Stromal cell of bone marrow (primary cell): ENCODE results near the gene C1QL4.
"Not testable (repeated sequence)": the region's sequence is repeated elsewhere in the genome, so short reads cannot be mapped to it uniquely, and the experiment has no call there.

Source experiments
- DNase-seq: peaks from one replicate; pipeline ENCODE4 v3.0.0-alpha.2; 2012; ENCODE audit warnings: low read depth

C1QL4 gene

GRCh38 chr12:49333778-49334177 is 3.2 kb downstream of the C1QL4 start:
- not testable (repeated sequence) for DNase-seq

DNA sequence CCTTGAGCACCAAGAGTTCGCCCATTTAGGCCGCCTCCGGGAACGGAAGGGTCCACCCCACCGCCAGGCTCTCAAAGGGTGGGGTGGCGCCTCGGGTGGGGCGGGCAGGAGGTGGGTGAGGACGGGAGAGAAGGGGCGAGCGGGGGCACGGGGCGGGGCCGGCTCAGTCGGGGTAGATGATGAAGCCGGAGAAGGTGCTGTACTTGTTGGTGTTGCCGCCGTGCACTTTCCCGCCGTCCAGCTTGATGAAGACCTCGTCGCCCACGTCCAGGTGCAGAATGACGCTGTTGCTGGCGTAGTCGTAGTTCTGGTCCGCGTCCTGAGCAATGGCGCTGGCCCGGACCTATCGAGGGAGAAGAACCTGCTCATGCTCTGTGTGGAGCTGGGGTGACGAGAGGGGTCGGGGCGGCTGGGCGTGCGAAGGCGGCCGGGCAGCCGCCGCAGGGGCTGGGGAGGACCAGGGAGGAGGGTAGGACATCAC is 4.1 kb downstream of the C1QL4 start:
- no peak for DNase-seq

DNA sequence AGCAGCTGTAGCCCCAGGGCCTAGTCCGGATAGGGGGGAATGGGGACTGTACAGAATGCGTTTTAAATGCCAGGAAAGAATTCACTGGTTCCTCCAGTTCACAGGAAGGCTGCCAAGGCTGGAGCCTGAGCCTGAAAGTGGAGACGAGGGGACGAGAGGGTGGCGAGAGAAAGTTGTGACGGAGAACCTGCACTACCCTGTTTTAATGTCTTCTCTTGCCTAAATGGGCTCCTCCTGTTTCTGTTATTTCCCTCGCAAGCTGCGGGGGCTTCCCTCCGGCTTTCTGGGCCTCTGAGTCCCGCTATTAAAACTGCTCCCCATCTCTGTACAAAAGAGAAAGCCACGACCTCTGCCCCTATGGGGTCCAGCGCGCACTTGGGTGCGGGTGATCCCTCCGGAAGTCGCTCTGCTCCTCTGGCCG is 4.5 kb downstream of the C1QL4 start:
- DNase-seq = no peak

DNA sequence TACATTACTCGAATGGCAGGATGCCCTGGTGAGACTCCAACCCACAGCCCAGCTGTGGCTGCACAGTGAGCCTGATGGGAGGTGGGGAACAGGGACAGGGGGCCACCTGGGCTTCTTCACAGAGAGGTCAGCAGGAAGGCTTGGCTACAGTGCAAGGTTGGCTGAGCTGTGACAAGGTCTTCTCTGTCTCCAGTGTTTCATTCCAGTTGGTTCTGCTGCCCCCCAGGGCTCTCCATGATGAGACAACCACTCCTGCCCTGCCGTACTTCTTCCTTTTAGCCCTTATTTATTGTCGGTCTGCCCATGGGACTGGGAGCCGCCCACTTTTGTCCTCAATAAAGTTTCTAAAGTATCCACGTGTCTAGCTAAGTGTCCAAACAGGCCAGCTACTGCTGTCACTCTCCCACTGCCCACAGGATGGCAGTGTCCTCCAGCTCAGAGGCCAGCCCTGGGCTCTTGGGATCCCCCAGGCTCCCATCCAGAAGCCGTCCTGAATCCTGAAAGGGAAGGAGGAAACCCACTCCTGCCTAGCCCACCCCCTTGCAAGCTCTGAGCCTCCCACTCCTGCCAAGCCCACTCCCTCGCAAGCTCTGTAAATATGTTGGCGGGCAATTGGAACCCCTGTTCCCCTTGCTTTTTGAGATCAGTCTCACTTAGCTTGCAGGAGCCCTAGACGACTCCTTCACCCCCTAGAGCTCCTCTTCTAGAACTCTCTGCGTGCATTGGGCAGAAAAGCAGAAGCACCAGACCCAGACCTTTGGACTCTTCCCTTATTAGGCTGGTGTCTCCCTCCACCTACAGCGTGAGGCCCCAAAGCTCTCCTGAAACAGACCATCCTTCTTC is 5.4 kb downstream of the C1QL4 start:
- peak; percentile 51 for DNase-seq

GRCh38 chr12:49330631-49331379 is 6.2 kb downstream of the C1QL4 start:
- no peak for DNase-seq

GRCh38 chr12:49330032-49330619 is 6.9 kb downstream of the C1QL4 start:
- DNase-seq = no peak

GRCh38 chr12:49328816-49329215 is 8.2 kb downstream of the C1QL4 start:
- no peak for DNase-seq

DNA sequence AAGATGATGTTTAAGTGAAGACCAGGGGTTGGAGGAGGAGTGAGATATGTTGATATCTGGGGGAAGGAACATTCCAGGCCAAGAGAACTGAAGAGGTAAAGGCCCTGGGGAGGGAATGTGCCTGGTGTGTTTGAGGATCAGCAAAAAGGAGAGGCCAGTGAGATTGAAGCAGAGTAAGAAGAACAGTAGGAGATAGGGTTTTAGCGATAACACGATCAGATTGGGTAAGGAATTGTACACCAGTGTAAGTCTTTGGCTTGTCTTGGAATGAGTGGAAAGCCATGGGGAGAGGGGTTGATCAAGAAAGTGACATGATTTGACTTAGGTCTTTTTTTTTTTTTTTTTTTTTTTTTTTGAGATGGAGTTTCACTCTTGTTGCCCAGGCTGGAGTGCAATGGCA is 9.1 kb downstream of the C1QL4 start:
- no peak for DNase-seq

GRCh38 chr12:49327368-49327767 is 9.6 kb downstream of the C1QL4 start:
- DNase-seq = no peak

DNA sequence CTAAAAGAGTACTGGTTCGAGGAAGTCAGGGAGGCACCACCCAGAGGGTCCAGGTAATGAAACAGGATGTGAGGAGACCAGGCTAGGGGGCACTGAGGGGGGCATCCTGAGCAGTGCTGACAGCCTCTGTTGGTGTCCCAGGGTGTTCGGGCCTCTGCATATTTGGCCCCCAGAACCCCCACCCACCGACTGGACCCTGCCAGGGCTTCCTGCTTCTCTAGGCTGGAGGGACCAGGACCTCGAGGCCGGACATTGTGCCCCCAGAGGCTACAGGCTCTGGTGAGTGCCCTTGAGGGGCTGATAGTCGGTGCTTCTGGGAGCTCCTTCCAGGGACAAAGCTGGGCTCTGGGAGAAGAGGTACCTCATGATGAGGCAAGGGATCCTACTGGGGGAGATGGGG is 11.4 kb downstream of the C1QL4 start:
- no peak for DNase-seq

DNA sequence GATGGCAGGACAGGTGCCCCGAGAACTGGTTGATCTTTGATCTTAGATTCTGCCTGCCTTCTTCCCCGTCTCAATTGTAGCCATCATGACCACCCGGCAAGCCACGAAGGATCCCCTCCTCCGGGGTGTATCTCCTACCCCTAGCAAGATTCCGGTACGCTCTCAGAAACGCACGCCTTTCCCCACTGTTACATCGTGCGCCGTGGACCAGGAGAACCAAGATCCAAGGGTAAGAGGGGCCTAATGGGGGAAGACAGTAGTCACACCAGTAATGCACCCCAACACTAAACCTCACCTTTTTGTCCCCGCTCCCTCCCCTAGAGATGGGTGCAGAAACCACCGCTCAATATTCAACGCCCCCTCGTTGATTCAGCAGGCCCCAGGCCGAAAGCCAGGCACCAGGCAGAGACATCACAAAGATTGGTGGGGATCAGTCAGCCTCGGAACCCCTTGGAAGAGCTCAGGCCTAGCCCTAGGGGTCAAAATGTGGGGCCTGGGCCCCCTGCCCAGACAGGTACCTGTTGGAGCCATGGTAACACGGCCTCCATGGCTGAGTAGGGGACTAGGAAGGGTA is 13.4 kb downstream of the C1QL4 start:
- DNase-seq = no peak

DNA sequence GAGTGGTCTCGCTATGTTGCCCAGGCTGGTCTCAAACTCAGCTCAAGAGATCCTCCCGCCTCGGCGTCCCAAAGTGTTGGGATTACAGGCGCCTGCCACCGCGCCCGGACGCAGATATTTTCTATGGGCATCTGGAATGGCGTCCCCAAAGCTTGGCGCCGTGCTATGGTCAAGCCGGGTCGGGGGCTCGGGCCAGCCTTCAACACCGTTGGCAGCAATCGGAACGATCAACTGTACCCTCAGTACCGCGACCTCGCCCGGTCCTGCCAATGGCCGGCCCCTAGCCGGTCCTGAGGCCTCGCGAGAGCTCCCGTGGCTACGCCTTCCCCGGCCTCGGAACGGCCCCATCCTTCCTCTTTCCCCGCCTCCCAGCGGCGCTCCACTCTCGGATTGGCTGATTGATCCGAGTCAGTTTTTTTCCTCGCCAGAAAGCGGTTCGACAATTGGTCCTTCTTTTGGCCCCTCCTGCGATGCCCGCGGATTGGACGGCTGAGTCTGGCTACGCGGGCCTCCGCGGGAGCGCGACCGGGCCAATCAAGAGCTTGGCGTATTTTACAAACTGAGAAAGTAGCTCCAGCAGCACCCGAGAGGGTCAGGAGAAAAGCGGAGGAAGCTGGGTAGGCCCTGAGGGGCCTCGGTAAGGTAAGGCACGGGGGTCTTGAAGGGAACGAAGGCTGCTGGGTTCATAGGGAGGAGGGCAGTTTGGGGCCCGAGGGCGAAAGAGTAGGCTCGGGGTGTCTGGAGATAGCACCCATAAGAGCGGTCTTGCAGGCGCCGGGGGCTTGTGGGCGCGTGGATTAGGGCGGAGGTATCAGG is 14.1 kb downstream of the C1QL4 start, which contains the start of gene TROAP:
Gene TROAP, plus strand, starts transcription at position 548 of the 816 bp plus-strand sequence. CDS start 354 bp downstream, outside the sequence.
- DNase-seq = peak; percentile 99

DNA sequence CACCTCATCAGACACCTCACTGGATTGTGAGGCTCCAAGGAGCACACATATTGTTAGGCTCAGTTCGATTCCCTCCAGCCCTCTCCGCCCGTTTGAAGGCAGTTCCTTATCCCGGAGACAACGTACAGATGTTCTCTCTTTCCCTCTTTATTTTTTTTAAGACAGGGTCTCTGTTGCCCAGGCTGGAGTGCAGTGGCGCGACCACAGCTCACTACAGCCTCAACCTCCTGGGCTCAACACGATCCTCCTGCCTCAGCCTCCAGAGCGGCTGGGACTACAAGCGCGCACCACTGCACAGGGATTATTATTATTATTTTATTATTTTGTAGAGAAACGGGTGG is 14.7 kb downstream of the C1QL4 start:
- DNase-seq = no peak

- not testable (repeated sequence) for DNase-seq
Measured at GRCh38 chr12:49320411-49321103, 16.4 kb downstream of the C1QL4 start.

DNA sequence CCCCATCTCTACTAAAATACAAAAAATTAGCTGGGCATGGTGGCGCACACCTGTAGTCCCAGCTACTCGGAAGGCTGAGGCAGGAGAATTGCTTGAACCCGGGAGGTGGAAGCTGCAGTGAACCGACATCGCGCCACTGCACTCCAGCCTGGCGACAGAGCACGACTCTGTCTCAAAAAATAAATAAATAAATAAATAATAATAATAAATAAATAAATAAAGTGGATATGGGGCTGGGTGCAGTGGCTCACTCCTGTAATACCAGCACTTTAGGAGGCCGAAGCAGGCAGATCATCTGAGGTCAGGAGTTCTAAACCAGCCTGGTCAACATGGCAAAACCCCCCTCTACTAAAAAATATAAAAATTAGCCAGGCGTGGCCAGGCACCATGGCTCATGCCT is 19.9 kb downstream of the C1QL4 start:
- not testable (repeated sequence) for DNase-seq

GRCh38 chr12:49314811-49315210 is 22.2 kb downstream of the C1QL4 start:
- no peak for DNase-seq

DNA sequence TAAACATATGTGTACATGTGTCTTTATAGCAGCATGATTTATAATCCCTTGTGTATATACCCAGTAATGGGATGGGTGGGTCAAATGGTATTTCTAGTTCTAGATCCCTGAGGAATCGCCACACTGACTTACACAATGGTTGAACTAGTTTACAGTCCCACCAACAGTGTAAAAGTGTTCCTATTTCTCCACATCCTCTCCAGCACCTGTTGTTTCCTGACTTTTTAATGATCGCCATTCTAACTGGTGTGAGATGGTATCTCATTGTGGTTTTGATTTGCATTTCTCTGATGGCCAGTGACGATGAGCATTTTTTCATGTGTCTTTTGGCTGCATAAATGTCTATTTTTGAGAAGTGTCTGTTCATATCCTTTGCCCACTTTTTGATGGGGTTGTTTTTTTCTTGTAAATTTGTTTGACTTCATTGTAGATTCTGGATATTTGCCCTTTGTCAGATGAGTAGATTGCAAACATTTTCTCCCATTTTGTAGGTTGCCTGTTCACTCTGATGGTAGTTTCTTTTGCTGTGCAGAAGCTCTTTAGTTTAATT is 26.5 kb downstream of the C1QL4 start:
- not testable (repeated sequence) for DNase-seq

GRCh38 chr12:49309386-49309785 is 27.6 kb downstream of the C1QL4 start:
- no peak for DNase-seq

- DNase-seq = no peak
Measured at GRCh38 chr12:49305762-49306510, 31.1 kb downstream of the C1QL4 start.

GRCh38 chr12:49304161-49304560 is 32.8 kb downstream of the C1QL4 start:
- no peak for DNase-seq
